GM12873 (cell line): Measurements from ENCODE around the gene APP.

Experiments
- TF ChIP-seq, protein P1 (sequence below): IDR thresholded peaks from 2 replicates; pipeline ENCODE4 v1.5.1; 2012; ENCODE audit warnings: low read depth, mild to moderate bottlenecking, moderate library complexity, low read length, control low read depth; ENCODE audit not compliant: insufficient read depth; ENCODE audit errors: missing control alignments

Gene APP

DNA sequence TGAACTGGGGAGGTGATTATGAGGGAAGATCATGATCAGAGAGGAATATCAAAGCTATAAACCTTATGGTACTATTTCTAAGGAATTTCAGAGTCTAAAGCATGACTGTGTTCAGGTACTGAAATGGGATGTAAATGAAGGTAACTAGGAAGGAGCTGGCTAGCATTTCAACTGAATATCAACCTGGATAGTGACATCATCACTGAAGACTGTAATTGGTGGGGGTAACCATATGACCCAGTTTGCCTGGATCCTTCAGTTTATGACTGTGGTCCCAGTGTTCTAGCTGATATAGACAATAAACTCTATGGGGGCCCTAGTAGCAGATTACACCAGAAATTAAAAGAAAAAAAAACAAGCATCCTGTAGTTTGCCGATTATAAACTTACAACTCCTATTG is 120.8 kb downstream of the APP start:
- TF ChIP-seq, protein P1, sequence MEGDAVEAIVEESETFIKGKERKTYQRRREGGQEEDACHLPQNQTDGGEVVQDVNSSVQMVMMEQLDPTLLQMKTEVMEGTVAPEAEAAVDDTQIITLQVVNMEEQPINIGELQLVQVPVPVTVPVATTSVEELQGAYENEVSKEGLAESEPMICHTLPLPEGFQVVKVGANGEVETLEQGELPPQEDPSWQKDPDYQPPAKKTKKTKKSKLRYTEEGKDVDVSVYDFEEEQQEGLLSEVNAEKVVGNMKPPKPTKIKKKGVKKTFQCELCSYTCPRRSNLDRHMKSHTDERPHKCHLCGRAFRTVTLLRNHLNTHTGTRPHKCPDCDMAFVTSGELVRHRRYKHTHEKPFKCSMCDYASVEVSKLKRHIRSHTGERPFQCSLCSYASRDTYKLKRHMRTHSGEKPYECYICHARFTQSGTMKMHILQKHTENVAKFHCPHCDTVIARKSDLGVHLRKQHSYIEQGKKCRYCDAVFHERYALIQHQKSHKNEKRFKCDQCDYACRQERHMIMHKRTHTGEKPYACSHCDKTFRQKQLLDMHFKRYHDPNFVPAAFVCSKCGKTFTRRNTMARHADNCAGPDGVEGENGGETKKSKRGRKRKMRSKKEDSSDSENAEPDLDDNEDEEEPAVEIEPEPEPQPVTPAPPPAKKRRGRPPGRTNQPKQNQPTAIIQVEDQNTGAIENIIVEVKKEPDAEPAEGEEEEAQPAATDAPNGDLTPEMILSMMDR, result no peak

DNA sequence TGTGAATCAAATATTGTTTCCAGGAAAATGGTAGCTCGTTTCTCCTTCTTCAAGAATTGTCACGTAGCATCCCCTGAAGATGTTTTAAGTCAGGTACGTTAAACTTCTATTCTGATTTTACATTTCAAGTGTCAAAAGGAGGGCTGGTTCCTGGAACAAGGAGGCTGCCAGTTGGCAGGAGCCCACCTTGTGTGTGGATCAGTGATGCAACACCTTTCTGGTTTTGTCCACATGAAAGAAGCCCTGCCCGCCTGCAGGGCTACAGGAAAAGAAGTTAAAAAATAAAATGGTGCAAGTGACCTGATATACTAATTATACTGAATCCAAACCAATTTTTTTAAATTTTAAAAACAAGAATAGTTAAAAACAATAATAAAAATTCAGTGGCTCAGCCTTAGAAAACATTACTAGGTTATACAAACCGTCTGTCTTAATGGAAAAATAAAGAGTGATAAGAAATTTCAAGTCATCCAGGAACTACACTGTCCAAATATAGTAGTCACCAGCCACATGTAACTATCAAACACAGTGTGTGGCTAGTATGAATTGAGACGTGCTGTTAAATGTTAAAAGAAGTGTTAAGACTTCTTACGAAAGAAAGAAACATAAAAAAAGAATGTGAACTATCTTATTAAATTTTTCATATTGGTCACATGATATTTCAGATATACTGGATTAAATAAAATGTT is 123.1 kb downstream of the APP start:
- TF ChIP-seq, protein P1, result no peak

DNA sequence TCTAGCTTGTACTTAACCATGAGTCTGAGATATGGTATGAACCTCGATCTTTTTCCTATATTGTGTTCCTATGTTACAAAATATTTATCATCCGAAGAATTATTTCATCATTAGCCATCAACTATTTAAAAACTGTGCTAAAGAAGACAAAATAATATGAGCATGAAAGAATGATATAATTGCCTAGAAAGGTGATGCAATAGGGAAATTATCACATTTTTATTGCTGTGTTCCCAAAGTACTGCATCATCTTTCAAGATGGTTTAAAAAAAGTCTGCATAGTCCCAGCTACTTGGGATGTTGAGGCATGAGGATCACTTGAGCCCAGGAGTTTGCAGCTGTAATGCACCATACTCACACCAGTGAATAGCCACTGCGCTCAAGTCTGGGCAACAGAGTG is 126.7 kb downstream of the APP start:
- TF ChIP-seq, protein P1, result no peak

DNA sequence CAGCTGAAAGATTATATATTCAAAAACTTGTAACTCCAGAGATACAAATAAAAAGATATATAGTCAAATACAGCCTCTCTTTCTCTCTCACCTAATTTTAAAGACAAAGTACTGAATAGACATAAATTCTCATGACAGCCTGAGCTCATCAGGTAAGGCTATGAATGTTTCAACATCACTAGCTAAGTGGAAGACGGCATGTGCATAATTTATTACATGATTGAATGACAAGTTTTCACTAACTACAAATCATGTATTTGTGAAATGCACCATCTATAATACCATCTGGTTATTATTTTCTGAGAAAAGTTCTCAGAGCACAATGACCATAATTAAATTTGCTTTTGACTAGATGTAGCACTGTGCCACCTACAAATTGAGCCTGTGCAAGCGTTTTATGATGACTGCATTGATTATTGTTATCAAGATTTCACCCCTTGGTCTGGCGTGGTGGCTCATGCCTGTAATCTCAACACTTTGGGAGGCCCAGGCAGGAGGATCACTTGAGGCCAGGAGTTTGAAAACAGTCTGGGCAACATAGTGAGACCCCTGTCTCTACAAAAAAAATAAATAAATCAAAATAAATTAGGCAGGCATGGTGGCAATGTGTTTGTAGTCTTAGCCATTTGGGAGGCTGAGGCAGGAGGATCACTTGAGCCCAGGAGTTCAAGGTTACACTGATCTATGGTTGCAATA is 128.2 kb downstream of the APP start:
- TF ChIP-seq, protein P1, result no peak

DNA sequence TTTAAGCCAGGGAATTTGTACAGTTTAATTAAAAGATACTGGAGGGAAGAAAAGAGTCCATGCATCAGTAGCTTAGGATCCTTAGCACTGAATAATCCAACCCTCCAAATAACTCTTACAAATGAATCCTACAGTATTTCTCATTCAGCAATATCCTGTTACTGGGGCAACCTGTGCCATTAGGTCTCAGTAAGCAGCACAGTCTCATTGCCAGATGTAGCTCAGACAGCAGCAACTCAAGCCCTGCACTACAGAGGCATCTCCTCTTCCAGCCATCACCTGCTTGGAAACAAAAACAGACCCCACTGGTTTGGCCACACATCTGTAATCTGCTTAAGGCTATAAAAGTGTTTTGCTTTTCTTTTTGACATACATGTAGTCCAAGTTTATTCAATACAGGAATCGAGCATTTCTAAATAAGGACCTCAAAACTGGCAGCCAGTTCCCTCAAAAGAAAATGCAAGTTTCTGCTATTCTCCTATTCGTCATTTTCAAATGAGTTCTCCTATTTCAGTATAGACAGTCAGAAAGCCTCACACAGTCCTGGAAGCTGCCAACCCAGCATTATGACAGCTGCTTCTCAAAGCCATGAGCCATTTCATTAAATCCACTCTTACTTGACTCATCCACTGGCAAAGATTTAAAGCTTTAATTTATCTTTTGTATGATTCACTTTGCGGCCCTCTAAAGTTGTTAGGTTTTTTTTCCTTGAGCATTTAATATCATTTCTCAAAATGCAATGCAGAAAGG is 129.0 kb downstream of the APP start:
- TF ChIP-seq, protein P1, result no peak

DNA sequence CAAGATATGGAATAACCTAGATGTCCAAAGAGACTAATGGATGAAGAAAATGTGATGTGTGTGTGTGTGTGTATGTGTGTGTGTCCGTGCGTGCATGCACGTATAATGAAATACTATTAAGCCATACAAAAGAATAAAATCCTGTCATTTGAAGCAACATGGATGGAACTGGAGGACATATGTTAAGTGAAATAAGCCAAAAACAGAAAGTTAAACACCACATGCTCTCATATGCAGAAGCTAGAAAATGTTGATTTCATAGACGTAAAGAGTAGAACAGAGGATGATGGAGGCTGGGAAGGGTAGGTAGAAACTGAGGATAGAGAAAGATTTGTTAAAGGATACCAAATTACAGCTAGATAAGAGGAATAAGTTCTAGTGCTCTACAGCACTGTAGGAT is 133.7 kb downstream of the APP start:
- TF ChIP-seq, protein P1, result no peak

DNA sequence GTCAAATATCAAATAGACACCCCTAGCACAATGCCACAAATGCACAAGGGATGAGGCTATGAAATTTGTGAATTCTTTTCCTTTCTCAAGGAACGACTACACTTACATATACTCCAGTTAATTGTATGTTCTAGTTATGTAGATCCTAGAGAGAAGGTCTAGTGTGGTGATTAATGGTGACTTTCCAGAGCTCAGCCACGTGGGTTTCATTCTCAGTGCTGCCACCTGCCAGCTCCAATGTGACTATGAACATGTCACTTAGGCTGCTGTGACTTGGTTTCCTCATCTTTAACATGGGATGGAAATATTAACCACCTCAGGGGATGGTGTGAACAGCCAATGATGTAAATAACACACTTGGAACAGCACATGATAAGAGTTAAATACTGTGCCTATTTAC is 138.3 kb downstream of the APP start:
- TF ChIP-seq, protein P1, result peak; percentile 20
